H1 (cell line): Measurements from ENCODE around the gene FHIT.

ENCODE experiments used
- EP300 ChIP-seq, 2 experiments: IDR thresholded peaks; 1 replicate in 1 of 2; 2 replicates in 1 of 2; pipeline ENCODE4 v1.6.1; 2011 to 2012; ENCODE audit warnings: low read depth in 2 of 2, low read length in 2 of 2, mild to moderate bottlenecking in 2 of 2, borderline replicate concordance in 1 of 2, inconsistent platforms in 1 of 2, moderate library complexity in 1 of 2
- KDM1A ChIP-seq: fragments of 200-600, 300-600 bp; sonication (generic); IDR thresholded peaks from 2 replicates; pipeline ENCODE4 v1.7.1; 2016; ENCODE audit warnings: mild to moderate bottlenecking, low read length, borderline replicate concordance
- PHF8 ChIP-seq: fragments of 200-600 bp; sonication (generic); conservative IDR thresholded peaks from 2 replicates; pipeline ENCODE4 v1.7.1; 2012; ENCODE audit warnings: low read depth, mild to moderate bottlenecking, inconsistent platforms, low read length, moderate library complexity
- POLR2A ChIP-seq, 2 experiments: IDR thresholded peaks; 1 replicate in 1 of 2; 2 replicates in 1 of 2; pipeline ENCODE4 v1.6.1; 2011; ENCODE audit warnings: low read depth in 2 of 2, low read length in 2 of 2, mild to moderate bottlenecking in 2 of 2; ENCODE audit errors: control extremely low read depth in 1 of 2
- TF ChIP-seq, protein P1 (sequence below), 3 experiments: IDR thresholded peaks; 1 replicate in 2 of 3; 2 replicates in 1 of 3; pipeline versions ENCODE4 v1.5.1 to v1.6.1; 2011; ENCODE audit warnings: low read length in 3 of 3, mild to moderate bottlenecking in 3 of 3, inconsistent platforms in 2 of 3, low read depth in 1 of 3, moderate library complexity in 1 of 3; ENCODE audit not compliant: insufficient read depth in 1 of 3; ENCODE audit errors: control extremely low read depth in 1 of 3
- TF ChIP-seq, protein P2 (sequence below): IDR thresholded peaks from 2 replicates; pipeline ENCODE4 v1.6.1; 2012; ENCODE audit warnings: inconsistent platforms

DNA sequence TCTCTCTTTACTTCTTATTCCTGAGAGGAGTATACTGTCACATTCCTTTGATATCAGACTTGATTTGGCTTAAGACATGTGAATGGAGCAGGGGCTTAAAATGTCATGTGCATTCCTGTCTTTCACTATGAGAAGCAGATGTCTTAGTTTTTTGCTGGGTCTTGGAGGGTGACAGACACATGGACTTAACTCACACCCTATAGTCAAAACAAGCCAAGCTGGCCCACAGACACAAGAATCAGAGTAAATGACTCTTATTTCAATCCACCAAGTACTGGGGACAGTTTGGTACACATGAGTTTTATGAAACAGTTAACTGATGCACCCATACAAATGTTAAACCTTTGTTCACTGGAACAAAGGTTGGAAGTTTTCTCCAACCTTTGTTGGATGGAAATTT is 1177.3 kb downstream of the FHIT start:
- TF ChIP-seq, protein P1, sequence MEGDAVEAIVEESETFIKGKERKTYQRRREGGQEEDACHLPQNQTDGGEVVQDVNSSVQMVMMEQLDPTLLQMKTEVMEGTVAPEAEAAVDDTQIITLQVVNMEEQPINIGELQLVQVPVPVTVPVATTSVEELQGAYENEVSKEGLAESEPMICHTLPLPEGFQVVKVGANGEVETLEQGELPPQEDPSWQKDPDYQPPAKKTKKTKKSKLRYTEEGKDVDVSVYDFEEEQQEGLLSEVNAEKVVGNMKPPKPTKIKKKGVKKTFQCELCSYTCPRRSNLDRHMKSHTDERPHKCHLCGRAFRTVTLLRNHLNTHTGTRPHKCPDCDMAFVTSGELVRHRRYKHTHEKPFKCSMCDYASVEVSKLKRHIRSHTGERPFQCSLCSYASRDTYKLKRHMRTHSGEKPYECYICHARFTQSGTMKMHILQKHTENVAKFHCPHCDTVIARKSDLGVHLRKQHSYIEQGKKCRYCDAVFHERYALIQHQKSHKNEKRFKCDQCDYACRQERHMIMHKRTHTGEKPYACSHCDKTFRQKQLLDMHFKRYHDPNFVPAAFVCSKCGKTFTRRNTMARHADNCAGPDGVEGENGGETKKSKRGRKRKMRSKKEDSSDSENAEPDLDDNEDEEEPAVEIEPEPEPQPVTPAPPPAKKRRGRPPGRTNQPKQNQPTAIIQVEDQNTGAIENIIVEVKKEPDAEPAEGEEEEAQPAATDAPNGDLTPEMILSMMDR (IDR thresholded peaks at IDR 0.05; ENCODE audit: control extremely low read depth in 1 of 3, insufficient read depth in 1 of 3, low read depth in 1 of 3, low read length in 3 of 3) = no peak
- no peak for TF ChIP-seq EP300 (IDR thresholded peaks at IDR 0.05; ENCODE audit: borderline replicate concordance in 1 of 2, low read depth in 2 of 2, low read length in 2 of 2)
- no peak for TF ChIP-seq PHF8
- TF ChIP-seq KDM1A = no peak
- no peak for TF ChIP-seq POLR2A (IDR thresholded peaks at IDR 0.05; ENCODE audit: control extremely low read depth in 1 of 2, low read depth in 2 of 2, low read length in 2 of 2)
- TF ChIP-seq, protein P2, sequence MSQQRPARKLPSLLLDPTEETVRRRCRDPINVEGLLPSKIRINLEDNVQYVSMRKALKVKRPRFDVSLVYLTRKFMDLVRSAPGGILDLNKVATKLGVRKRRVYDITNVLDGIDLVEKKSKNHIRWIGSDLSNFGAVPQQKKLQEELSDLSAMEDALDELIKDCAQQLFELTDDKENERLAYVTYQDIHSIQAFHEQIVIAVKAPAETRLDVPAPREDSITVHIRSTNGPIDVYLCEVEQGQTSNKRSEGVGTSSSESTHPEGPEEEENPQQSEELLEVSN = no peak
